B cell (primary cell): ENCODE measurements around the gene ARHGEF39. TPM values are rescaled to one million over a fixed set of nuclear protein-coding genes. Genes with fewer than 3 reads are reported as not detected.

Experiments
- ATAC-seq: fragments of 200-7000 bp; cut with Tn5 transposase; one replicate; pipeline ENCODE4 v1.10.0; 2021; ENCODE audit warnings: low read depth, mild to moderate bottlenecking, moderate number of reproducible peaks, moderate library complexity
- CTCF ChIA-PET: fragments of 350-600 bp; sonication (Branson Sonifier 250); formaldehyde crosslinking; loops from one replicate; lab custom pipeline; 2021; ENCODE audit warnings: antibody characterized with exemption, inconsistent platforms; lab: Charles Lee
- POLR2A ChIA-PET: fragments of 350-600 bp; sonication (Branson Sonifier 250); formaldehyde crosslinking; loops from one replicate; lab custom pipeline; 2021; ENCODE audit warnings: antibody characterized with exemption; lab: Charles Lee
- DNase-seq: peaks from one replicate; pipeline ENCODE4 v3.0.0; 2013
- H2AFZ ChIP-seq: 2 replicates; pipeline ENCODE4 v1.6.1; 2012; ENCODE audit warnings: mild to moderate bottlenecking, low read depth, low read length; ENCODE audit not compliant: insufficient read depth, poor library complexity, severe bottlenecking
- H3K27ac ChIP-seq, 2 donors: 1 replicate in 1 of 2; 2 replicates in 1 of 2; pipeline ENCODE4 v1.5.1; 2012 to 2013; ENCODE audit warnings: low read length in 2 of 2, mild to moderate bottlenecking in 2 of 2, moderate library complexity in 1 of 2
- H3K27me3 ChIP-seq, 4 experiments: fragments of 200-600 bp in 1 of 4; sonication (generic) in 1 of 4; replicated peaks in 1 of 4; 1 replicate in 2 of 4; 2 replicates in 2 of 4; pipeline versions ENCODE4 v1.6.1 to v1.7.0; 2013 to 2016; ENCODE audit warnings: low read length in 3 of 4, mild to moderate bottlenecking in 2 of 4, mixed read lengths in 1 of 4, moderate library complexity in 1 of 4; ENCODE audit not compliant: insufficient read depth in 4 of 4, control insufficient read depth in 3 of 4; ENCODE audit errors: control extremely low read depth in 1 of 4
- H3K36me3 ChIP-seq, 2 experiments: replicated peaks in 1 of 2; 1 replicate in 1 of 2; 2 replicates in 1 of 2; pipeline versions ENCODE4 v1.6.1 to v1.7.1; 2013; ENCODE audit warnings: low read length in 1 of 2; ENCODE audit not compliant: insufficient read depth in 2 of 2, control insufficient read depth in 1 of 2; ENCODE audit errors: control extremely low read depth in 1 of 2, extremely low read depth in 1 of 2
- H3K4me1 ChIP-seq, 2 donors: fragments of 200-600 bp in 1 of 2; sonication (generic) in 1 of 2; 1 replicate in 1 of 2; 2 replicates in 1 of 2; pipeline versions ENCODE4 v1.5.1 to v1.6.1; 2013 to 2017; ENCODE audit warnings: low read length in 2 of 2; ENCODE audit not compliant: control insufficient read depth in 2 of 2, insufficient read depth in 2 of 2
- H3K4me2 ChIP-seq: replicated peaks from 2 replicates; pipeline ENCODE3; 2012; ENCODE audit warnings: mild to moderate bottlenecking, low read depth, low read length; ENCODE audit not compliant: poor library complexity, severe bottlenecking
- H3K4me3 ChIP-seq, 5 experiments: fragments of 200-600 bp in 1 of 5; sonication (generic) in 1 of 5; 1 replicate in 3 of 5; 2 replicates in 2 of 5; pipeline versions ENCODE4 v1.5.1 to v1.7.0; 2011 to 2016; ENCODE audit warnings: low read length in 4 of 5, mild to moderate bottlenecking in 4 of 5, low read depth in 2 of 5, control low read depth in 1 of 5, moderate library complexity in 1 of 5; ENCODE audit not compliant: insufficient read depth in 1 of 5; ENCODE audit errors: control extremely low read depth in 1 of 5, extremely low read depth in 1 of 5
- H3K79me2 ChIP-seq: fragments of 200-600 bp; sonication (generic); one replicate; pipeline ENCODE4 v1.6.0; 2016; ENCODE audit warnings: low read length; ENCODE audit not compliant: control insufficient read depth, insufficient read depth
- H3K9ac ChIP-seq: fragments of 200-600 bp; sonication (generic); 2 replicates; pipeline ENCODE4 v1.6.1; 2017; ENCODE audit warnings: mild to moderate bottlenecking, low read length, moderate library complexity
- H3K9me3 ChIP-seq, 3 donors: one replicate each; pipeline versions ENCODE4 v1.6.1 to v1.7.1; 2013; ENCODE audit warnings: low read length in 2 of 3; ENCODE audit not compliant: control insufficient read depth in 2 of 3, insufficient read depth in 1 of 3; ENCODE audit errors: control extremely low read depth in 1 of 3
- H4K20me1 ChIP-seq: 2 replicates; pipeline ENCODE4 v1.6.0; 2012; ENCODE audit warnings: mild to moderate bottlenecking, low read length; ENCODE audit not compliant: insufficient read depth, control insufficient read depth, poor library complexity, severe bottlenecking
- H3K27ac Mint-ChIP-seq: one replicate; pipeline ENCODE4 v1.8.0; 2021; ENCODE audit warnings: mixed read lengths
- H3K27me3 Mint-ChIP-seq: one replicate; pipeline ENCODE4 v1.8.0; 2021; ENCODE audit warnings: mixed read lengths
- H3K4me1 Mint-ChIP-seq: one replicate; pipeline ENCODE4 v1.8.0; 2021; ENCODE audit warnings: mixed read lengths
- H3K4me3 Mint-ChIP-seq: one replicate; pipeline ENCODE4 v1.8.0; 2021; ENCODE audit warnings: mixed read lengths
- H3K9me3 Mint-ChIP-seq: one replicate; pipeline ENCODE4 v1.8.0; 2022; ENCODE audit warnings: mixed read lengths; ENCODE audit not compliant: insufficient read depth
- CTCF ChIP-seq: fragments of 200-600 bp; IDR thresholded peaks from one replicate; pipeline ENCODE4 v1.8.0; 2022; ENCODE audit warnings: antibody characterized with exemption, mild to moderate bottlenecking
- EZH2 ChIP-seq: IDR thresholded peaks from 2 replicates; pipeline ENCODE4 v1.6.1; 2012; ENCODE audit warnings: borderline replicate concordance, low read depth, mild to moderate bottlenecking, moderate library complexity, low read length; ENCODE audit not compliant: insufficient read depth, poor library complexity, severe bottlenecking
- WGBS: methylation state at CpG from one replicate; pipeline ENCODE4 v1.1.5; 2013; ENCODE audit warnings: missing lambda C conversion rate; ENCODE audit not compliant: insufficient coverage; 5-methylcytosine and 5-hydroxymethylcytosine counted together
- intact Hi-C: fragments of 100-400 bp; cut with micrococcal nuclease; formaldehyde crosslinking; loops from one replicate; pipeline ENCODE4 v1.10.0; 2022
- polyA plus RNA-seq: library from polyadenylated mRNA; depleted of rRNA; stranded (reverse); fragments of >200 nt; gene quantifications from 2 replicates; pipeline ENCODE4 v1.2.3, GENCODE V29; 2012
- total RNA-seq, 2 donors: library from RNA; stranded (reverse); fragments of 120-200 nt in 1 of 2; gene quantifications; 1 replicate in 1 of 2; 2 replicates in 1 of 2; pipeline versions ENCODE4 v1.2.3 to v1.2.4, GENCODE V29; 2013 to 2022

Gene ARHGEF39
- total and polyA plus RNA-seq, 2 donors (not counting 1 experiment from before 2014, with no cell fraction given): 0.40 to 0.62 TPM

GRCh38 chr9:35697486-35697885 is 32.5 kb upstream of the ARHGEF39 start:
- ATAC-seq (no peak), DNase-seq (no peak)
- Histone ChIP-seq H3K4me3 (no peak overlapping the region), H3K79me2 (no peaks in the 10 kb centered on the region), H3K27ac (no peak overlapping the region), H3K9me3 (no peaks in the 10 kb centered on the region), H4K20me1 (peaks cover 7% of the 10 kb centered on the region), H2AFZ (no peak overlapping the region), H3K4me2 (no peak overlapping the region), H3K36me3 (peaks cover 1 to 65% of the 10 kb centered on the region in 2 experiments), H3K27me3 (no peaks in the 10 kb centered on the region), H3K4me1 (peaks cover 0 to 7% of the 10 kb centered on the region in 2 donors), H3K9ac (no peak overlapping the region)
- Mint-ChIP-seq H3K9me3 (no peaks in the 10 kb centered on the region), H3K4me3 (no peak overlapping the region), H3K27me3 (no peaks in the 10 kb centered on the region), H3K4me1 (peaks cover 8% of the 10 kb centered on the region), H3K27ac (no peak overlapping the region)
- ChIA-PET POLR2A (interaction anchor here (0.7 to 2.4 kb wide), 2 partner anchors 50 to 77 kb away, joined by 5 to 9 read pairs; no protein-coding TSS in a partner anchor), CTCF (interaction anchor here (1.1 to 10.0 kb wide), 17 partner anchors 12 to 185 kb away, joined by 3 to 195 read pairs (median 14); partner anchors contain the start of genes ARHGEF39, CCDC107, CD72 and CREB3)
- WGBS: 97% methylated on average over 14 of the region's 14 CpGs
- TF ChIP-seq EZH2: no peak
- no peak for TF ChIP-seq CTCF
- intact Hi-C loops: loop anchor here (2.0 kb wide), 1 partner anchor 35 kb away; the partner anchor contains the start of genes CREB3 and TLN1

- peak; percentile 91 for TF ChIP-seq CTCF
- no peak for TF ChIP-seq EZH2
- no peaks in the 10 kb centered on the region for H3K79me2 ChIP-seq
- H3K9ac ChIP-seq: no peak overlapping the region
- no peaks in the 10 kb centered on the region for H3K9me3 ChIP-seq
- no peak overlapping the region for H2AFZ ChIP-seq
- H3K27ac ChIP-seq: no peak overlapping the region
- WGBS: 36% methylated on average over 7 of the region's 9 CpGs
- H3K27me3 ChIP-seq: no peaks in the 10 kb centered on the region
- H3K27me3 Mint-ChIP-seq: no peaks in the 10 kb centered on the region
- H3K4me3 ChIP-seq: no peak overlapping the region
- peaks cover 0 to 59% of the 10 kb centered on the region in 2 experiments for H3K36me3 ChIP-seq
- DNase-seq (peak; percentile 78), ATAC-seq (peak; percentile 97)
- no peaks in the 10 kb centered on the region for H3K9me3 Mint-ChIP-seq
- CTCF ChIA-PET: interaction anchor here (0.7 to 10.0 kb wide), 32 partner anchors 11 to 624 kb away, joined by 3 to 195 read pairs (median 8); partner anchors contain the start of genes ARHGEF39, CCDC107, CD72 and CREB3
- H3K27ac Mint-ChIP-seq: peak overlapping the region; percentile 79
- H4K20me1 ChIP-seq: peaks cover 7% of the 10 kb centered on the region
- no peak overlapping the region for H3K4me3 Mint-ChIP-seq
- intact Hi-C loops: loop anchor here (1.0 to 2.0 kb wide), 5 partner anchors 36 to 92 kb away; partner anchors contain the start of genes CCDC107, CREB3, RMRP and TLN1
- H3K4me2 ChIP-seq: no peak overlapping the region
- peaks cover 8% of the 10 kb centered on the region for H3K4me1 Mint-ChIP-seq
- POLR2A ChIA-PET: interaction anchor here (0.5 to 2.4 kb wide), 7 partner anchors 9 to 616 kb away, joined by 3 to 9 read pairs (median 4); no protein-coding TSS in a partner anchor
- peaks cover 0 to 7% of the 10 kb centered on the region in 2 donors for H3K4me1 ChIP-seq
Measured at GRCh38 chr9:35696520-35697215, 31.7 kb upstream of the ARHGEF39 start.
